ENCODE data around the gene PGAP2.
A peak's percentile ranks its signal among the peaks of the same experiment; 100 is the strongest.
"Not testable (repeated sequence)": the region's sequence is repeated elsewhere in the genome, so short reads cannot be mapped to it uniquely, and the experiment has no call there.

The PGAP2 gene

DNA sequence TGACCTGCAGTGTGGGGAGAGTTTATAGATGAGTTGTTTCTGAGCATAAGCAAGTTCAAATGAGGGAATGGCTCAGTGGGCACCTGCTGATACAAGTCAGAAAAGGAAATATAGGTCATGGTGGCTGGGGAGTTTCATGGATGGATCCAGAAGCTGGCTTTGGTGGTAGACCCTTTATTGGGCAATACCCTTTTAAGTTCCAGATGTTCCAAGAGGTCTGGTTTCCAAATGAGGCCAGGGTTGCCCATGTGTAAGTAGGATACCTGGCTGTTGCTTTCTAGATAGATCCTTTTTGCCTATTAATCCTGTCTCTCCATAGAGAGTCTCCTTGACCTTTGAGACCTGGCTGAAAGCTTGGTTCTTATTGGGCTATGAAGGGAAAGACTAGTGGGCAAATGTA, 49.3 kb downstream of the PGAP2 start:
- no peak for DNase-seq

DNA sequence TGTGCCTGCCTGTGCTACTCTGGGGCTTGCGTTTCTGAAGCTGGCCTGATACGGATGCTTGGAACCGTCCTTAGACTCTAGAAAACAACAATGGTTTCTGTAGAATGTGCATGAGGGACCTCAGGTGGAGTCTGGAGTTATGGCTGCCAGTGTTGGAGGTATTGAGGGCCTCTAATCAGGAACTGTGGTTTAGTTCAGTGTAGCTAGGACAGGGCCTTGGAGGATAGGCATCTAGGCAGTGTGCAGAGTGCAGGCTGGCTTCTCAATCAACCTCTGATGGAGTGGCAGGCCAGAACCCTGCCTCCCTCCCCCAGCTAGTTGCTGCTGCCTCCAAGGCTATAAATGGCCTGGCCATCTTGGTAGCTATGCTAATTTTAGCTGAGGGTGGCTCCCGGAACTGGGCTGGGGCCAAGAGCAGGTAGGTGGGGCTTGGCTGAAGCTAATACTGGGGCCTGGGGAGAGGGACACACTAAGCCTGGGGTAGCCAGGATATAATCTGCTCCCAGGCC, 51.1 kb downstream of the PGAP2 start:
- DNase-seq: no peak

DNA sequence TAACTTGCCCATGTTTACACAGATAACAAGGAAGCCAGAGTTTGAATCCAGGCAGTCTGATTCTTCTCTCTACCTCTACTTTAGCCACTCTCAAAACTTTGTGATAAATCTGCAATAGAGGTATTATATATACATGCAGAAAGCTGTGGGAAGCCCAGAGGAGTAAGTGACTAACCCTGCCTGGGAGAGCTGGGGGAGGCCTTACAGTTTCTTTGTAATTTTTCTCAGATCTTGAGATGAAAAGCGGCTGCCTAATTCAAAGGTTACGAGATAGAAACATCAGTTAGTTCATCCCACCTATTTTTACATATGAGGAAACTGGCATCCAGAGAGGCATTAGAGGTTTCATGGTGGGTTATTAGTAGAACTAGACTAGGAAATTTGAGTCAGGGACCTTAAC, 52.0 kb downstream of the PGAP2 start:
- DNase-seq: no peak

DNA sequence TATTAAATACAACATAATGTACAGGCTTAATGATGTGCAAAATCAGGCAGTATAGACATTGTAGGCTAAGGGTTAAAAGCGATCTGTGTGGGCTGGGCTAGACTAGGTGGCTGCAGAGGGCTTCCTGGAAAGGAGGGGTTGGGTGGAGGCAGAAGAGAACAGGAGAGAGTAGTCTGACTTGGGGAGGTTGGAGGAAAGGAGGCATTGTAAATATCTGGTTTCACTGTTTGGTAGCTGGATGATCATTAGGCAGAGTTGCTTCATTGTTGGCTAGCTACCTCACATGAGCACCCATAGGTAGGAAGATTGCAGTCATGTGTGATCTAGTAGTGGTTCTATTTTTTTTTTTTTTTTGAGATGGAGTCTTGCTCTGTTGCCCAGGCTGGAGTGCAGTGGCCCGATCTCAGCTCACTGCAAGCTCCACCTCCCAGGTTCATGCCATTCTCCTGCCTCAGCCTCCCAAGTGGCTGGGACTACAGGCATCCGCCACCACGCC, 52.6 kb downstream of the PGAP2 start:
- DNase-seq: not testable (repeated sequence)

DNA sequence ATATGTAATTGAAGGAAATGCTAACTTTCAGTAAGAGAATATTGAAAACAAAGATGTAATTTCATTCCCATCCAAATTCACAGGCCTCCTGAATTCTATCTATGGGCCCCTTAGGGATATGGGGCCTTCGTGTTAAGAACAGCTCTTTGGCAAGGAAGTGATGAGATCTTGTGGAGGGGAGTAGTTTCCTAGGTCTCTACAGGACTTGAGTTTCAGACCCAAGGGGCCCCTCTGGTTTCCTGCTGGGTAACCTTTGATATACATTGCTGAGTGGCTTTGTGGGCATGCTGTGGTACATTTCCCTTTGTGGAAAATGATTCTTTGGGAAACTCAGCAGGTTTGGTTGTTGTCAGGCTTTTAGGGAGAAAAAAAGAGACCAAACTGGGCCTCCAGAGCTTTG, 53.3 kb downstream of the PGAP2 start:
- no peak for DNase-seq

DNA sequence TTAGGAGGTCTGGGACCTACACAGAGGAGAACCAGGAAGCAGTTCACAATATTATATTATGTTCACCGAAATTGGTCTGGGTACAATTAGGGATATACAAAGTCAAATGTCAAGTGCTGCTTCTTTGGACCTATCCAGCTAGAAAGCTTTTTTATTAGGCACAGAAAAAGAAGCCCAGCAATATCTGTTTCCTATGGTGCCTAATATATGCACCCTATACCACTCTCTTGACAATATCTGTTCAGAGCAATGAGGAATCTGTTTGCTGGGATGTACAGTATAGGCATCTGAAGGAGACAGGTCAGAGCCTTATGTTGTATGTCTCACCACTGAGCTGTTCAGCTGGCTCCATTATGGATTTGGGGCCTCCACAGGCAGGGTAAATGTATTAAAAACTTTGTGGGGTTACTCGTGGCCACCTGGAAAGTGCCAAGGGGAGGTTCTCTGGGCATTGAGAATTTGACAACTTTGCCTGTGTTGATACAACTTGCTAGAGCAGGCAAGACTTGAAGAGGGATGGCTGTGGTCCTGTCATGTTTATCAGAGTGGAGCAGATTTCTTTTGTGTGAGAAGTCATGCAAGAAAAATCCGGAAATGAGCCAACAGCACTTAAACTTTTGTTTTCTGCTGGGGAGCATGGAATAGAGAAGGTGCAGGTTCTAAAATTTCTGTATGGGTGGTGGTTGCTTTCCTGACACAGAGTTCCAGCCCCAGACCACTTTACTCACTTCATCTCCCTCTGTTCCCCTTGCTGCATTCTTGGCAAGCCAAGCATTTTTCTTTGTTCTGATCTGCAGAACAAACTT, 57.2 kb downstream of the PGAP2 start:
- no peak for DNase-seq

DNA sequence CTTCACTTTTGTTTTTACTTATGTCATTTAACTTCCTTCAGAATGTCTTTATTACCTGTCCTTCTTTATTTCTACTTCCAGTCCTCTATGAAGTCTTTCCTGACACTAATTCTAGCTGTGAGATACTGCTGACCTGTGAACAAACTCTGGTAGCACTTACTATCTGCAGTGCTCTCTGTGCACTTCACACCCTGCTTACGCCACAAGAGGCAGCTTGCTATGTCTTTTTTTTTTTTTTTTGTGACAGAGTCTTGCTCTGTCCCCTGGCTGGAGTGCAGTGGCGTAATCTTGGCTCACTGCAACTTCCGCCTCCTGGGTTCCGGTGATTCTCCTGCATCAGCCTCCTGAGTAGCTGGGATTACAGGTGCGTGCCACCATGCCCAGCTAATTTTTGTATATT, 57.8 kb downstream of the PGAP2 start:
- peak; percentile 45 to 53 (median 50) for DNase-seq

DNA sequence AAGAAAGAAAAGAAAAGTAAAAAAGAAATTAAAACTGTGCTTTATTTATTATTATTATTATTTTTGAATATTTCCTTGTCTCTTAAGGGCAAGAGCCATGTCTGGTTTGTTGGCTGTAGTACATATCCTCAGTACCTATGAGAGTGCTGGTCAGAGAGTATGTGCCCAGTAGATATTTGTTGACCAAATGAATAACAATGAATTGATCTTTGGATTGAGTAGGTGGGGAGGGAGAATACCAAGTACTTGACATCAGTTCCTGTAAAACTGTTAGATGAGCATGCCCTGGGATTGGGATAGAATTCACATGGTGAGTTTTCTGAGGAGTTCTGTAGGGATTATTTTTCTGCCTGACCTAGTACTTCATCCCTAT, 58.5 kb downstream of the PGAP2 start:
- no peak for DNase-seq

DNA sequence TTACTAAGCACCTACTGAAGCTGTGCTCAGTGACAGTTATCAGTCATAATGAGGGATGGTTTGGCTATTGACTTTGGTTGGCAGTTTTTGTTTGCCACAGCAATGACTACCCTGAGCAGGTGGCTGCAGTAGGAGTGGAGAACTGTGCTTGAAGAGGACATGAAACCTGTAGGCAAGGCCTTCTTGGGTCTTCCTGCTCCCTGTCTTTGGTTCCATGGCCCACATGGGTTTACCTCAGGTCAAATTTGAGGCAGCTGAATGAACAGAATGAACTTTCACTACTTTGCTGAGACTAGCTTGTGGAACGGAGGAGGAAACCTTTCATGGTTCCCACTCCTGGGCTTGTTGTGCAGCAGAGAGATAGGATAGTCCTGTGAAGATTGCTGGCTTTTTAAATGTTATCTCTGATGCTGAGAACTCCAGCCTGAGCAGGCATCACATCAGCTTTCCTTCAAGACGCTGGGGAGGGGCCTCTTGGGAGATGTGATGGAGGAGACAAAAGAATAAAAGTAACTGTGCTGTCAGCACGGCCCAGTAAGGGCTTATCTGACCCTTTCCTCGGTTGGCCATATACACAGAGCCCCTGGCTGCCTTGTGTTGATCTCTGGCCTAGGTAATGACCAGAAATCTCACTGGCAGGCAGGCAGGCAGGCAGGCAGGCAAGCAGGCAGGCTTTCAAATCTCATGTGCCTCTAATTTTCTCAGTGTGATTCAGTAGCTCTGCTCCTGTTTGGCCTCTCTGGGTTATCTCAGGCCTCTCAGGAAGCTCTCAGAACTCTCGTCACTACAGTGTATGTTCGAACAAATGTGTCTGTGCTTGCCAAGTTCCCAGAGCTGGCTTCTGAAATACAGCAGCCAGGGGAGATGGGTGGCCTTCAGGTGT, 59.1 kb downstream of the PGAP2 start:
- no peak for DNase-seq

DNA sequence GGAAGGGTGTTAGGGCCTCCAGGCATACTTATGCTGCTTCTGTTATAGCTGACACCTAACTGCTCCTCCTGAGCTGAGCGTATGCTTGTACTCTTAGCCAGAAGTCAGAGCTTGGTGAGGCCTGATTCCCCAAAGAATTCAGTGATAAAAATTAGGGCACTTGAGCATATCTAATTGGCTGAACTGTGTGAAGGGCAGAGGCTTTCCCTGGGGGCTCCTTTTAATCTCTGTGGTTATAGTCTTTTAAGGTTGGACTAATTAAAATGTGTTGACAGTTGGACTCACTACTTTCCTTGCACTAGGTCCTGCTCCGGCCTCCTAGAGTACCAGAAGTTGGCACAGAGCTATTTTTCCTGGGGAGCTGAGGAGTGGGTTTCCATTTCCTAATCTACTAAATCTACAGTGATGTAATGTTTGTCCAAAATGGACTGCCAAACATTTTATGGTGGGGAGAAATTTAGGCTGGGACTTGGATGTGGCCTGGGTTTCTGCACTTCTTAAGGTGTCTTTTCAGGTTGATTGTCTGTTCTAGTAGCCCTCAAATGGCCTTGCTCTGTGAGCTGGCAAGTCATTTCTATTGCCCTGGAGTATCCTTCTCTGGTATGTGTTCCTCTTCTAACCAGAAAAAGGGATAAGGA, 65.5 kb downstream of the PGAP2 start:
- DNase-seq: no peak
